GM19397 (cell line): ENCODE results near the gene WASHC4.
"Not testable (repeated sequence)": the region's sequence is repeated elsewhere in the genome, so short reads cannot be mapped to it uniquely, and the experiment has no call there.

Experiments used
- ATAC-seq: cut with Tn5 transposase; IDR thresholded peaks from one replicate; pipeline ENCODE4 v1.9.1; 2021; ENCODE audit warnings: mild to moderate bottlenecking, moderate library complexity; ENCODE audit not compliant: unreplicated experiment

Gene WASHC4

GRCh38 chr12:105164068-105164467 is 56.5 kb downstream of the WASHC4 start:
- ATAC-seq, result no peak

- no peak for ATAC-seq
Observed at GRCh38 chr12:105166736-105167135, 59.2 kb downstream of the WASHC4 start.

- ATAC-seq, result no peak
Observed at GRCh38 chr12:105167346-105167745, 59.8 kb downstream of the WASHC4 start.

GRCh38 chr12:105168006-105168405 is 60.5 kb downstream of the WASHC4 start:
- ATAC-seq, result no peak

- ATAC-seq, result no peak
Observed at GRCh38 chr12:105170139-105170538, 62.6 kb downstream of the WASHC4 start.

- no peak for ATAC-seq
Observed at GRCh38 chr12:105171691-105172436, 64.3 kb downstream of the WASHC4 start.

- no peak for ATAC-seq
Observed at GRCh38 chr12:105175397-105175990, 68.0 kb downstream of the WASHC4 start.

- no peak for ATAC-seq
Observed at GRCh38 chr12:105177208-105177607, 69.7 kb downstream of the WASHC4 start.

- not testable (repeated sequence) for ATAC-seq
Observed at GRCh38 chr12:105179114-105179513, 71.6 kb downstream of the WASHC4 start.

- ATAC-seq, result not testable (repeated sequence)
Observed at GRCh38 chr12:105183406-105183805, 75.9 kb downstream of the WASHC4 start.

- ATAC-seq, result not testable (repeated sequence)
Observed at GRCh38 chr12:105183976-105184375, 76.4 kb downstream of the WASHC4 start.

- ATAC-seq, result no peak
Observed at GRCh38 chr12:105189293-105189692, 81.8 kb downstream of the WASHC4 start.

- ATAC-seq, result no peak
Observed at GRCh38 chr12:105190530-105190929, 83.0 kb downstream of the WASHC4 start.

GRCh38 chr12:105192624-105193225 is 85.2 kb downstream of the WASHC4 start:
- ATAC-seq, result no peak

- no peak for ATAC-seq
Observed at GRCh38 chr12:105194947-105195346, 87.4 kb downstream of the WASHC4 start.

GRCh38 chr12:105196090-105196489 is 88.6 kb downstream of the WASHC4 start:
- ATAC-seq, result no peak

GRCh38 chr12:105198961-105199360 is 91.4 kb downstream of the WASHC4 start:
- ATAC-seq, result no peak

GRCh38 chr12:105200385-105200784 is 92.9 kb downstream of the WASHC4 start:
- ATAC-seq, result no peak

GRCh38 chr12:105201299-105201698 is 93.8 kb downstream of the WASHC4 start:
- ATAC-seq, result no peak

- no peak for ATAC-seq
Observed at GRCh38 chr12:105202202-105202601, 94.7 kb downstream of the WASHC4 start.

- ATAC-seq, result no peak
Observed at GRCh38 chr12:105204127-105204526, 96.6 kb downstream of the WASHC4 start.

GRCh38 chr12:105204916-105205315 is 97.4 kb downstream of the WASHC4 start:
- no peak for ATAC-seq
